ENCODE data around the gene ZNF319. TPM values are rescaled to one million over a fixed set of nuclear protein-coding genes. Genes with fewer than 3 reads are reported as not detected.

The ZNF319 gene
- total and polyA plus RNA-seq, 5 donors from 2014 or later = 2.6 to 13.2 (median 6.0) TPM

- ATAC-seq (ENCODE audit: low read depth in 2 of 2) (no peak), DNase-seq (no peak)
- Histone ChIP-seq H3K4me3 (ENCODE audit: low read depth, low read length) (no peak overlapping the region), H3K27me3 (ENCODE audit: control insufficient read depth, insufficient read depth, low read length) (no peaks in the 10 kb centered on the region), H3K9me3 (ENCODE audit: control insufficient read depth in 2 of 2, low read length in 2 of 2) (no peaks in the 10 kb centered on the region), H3K27ac (ENCODE audit: insufficient read depth, low read length, poor library complexity, severe bottlenecking) (no peak overlapping the region), H3K36me3 (ENCODE audit: control insufficient read depth, insufficient read depth, low read length) (no peaks in the 10 kb centered on the region), H3K4me1 (ENCODE audit: control insufficient read depth, insufficient read depth, low read length, poor library complexity, severe bottlenecking) (no peaks in the 10 kb centered on the region)
- Mint-ChIP-seq H3K27me3 (peaks cover 4% of the 10 kb centered on the region), H3K9me3 (no peaks in the 10 kb centered on the region), H3K4me1 (no peaks in the 10 kb centered on the region), H3K27ac (no peak overlapping the region), H3K36me3 (no peaks in the 10 kb centered on the region), H3K4me3 (no peak overlapping the region)
These were observed 30.2 kb downstream of the ZNF319 start for GRCh38 chr16:57970319-57970718.

GRCh38 chr16:57969451-57970123 lies 30.9 kb downstream of the ZNF319 start:
- H3K27ac Mint-ChIP-seq = no peak overlapping the region
- Histone ChIP-seq H3K27me3 (ENCODE audit: control insufficient read depth, insufficient read depth, low read length) (no peaks in the 10 kb centered on the region), H3K4me3 (ENCODE audit: low read depth, low read length) (no peak overlapping the region), H3K27ac (ENCODE audit: insufficient read depth, low read length, poor library complexity, severe bottlenecking) (no peak overlapping the region), H3K4me1 (ENCODE audit: control insufficient read depth, insufficient read depth, low read length, poor library complexity, severe bottlenecking) (no peaks in the 10 kb centered on the region), H3K9me3 (ENCODE audit: control insufficient read depth in 2 of 2, low read length in 2 of 2) (no peaks in the 10 kb centered on the region), H3K36me3 (ENCODE audit: control insufficient read depth, insufficient read depth, low read length) (no peaks in the 10 kb centered on the region)
- peaks cover 4% of the 10 kb centered on the region for H3K27me3 Mint-ChIP-seq
- ATAC-seq (ENCODE audit: low read depth in 2 of 2) (no peak), DNase-seq (no peak)
- H3K9me3 Mint-ChIP-seq = no peaks in the 10 kb centered on the region
- H3K36me3 Mint-ChIP-seq = no peaks in the 10 kb centered on the region
- no peak overlapping the region for H3K4me3 Mint-ChIP-seq
- H3K4me1 Mint-ChIP-seq = no peaks in the 10 kb centered on the region

GRCh38 chr16:57967916-57968315 lies 32.6 kb downstream of the ZNF319 start:
- Histone ChIP-seq H3K27ac (ENCODE audit: insufficient read depth, low read length, poor library complexity, severe bottlenecking) (no peak overlapping the region), H3K36me3 (ENCODE audit: control insufficient read depth, insufficient read depth, low read length) (no peaks in the 10 kb centered on the region), H3K4me3 (ENCODE audit: low read depth, low read length) (no peak overlapping the region), H3K9me3 (ENCODE audit: control insufficient read depth in 2 of 2, low read length in 2 of 2) (no peaks in the 10 kb centered on the region), H3K4me1 (ENCODE audit: control insufficient read depth, insufficient read depth, low read length, poor library complexity, severe bottlenecking) (no peaks in the 10 kb centered on the region), H3K27me3 (ENCODE audit: control insufficient read depth, insufficient read depth, low read length) (no peaks in the 10 kb centered on the region)
- Mint-ChIP-seq H3K36me3 (no peaks in the 10 kb centered on the region), H3K4me3 (no peak overlapping the region), H3K27ac (no peak overlapping the region), H3K9me3 (no peaks in the 10 kb centered on the region), H3K4me1 (no peaks in the 10 kb centered on the region), H3K27me3 (peaks cover 4% of the 10 kb centered on the region)
- DNase-seq = no peak
- ATAC-seq (ENCODE audit: low read depth in 2 of 2) = no peak

- Histone ChIP-seq H3K4me3 (ENCODE audit: low read depth, low read length) (no peak overlapping the region), H3K36me3 (ENCODE audit: control insufficient read depth, insufficient read depth, low read length) (no peaks in the 10 kb centered on the region), H3K27ac (ENCODE audit: insufficient read depth, low read length, poor library complexity, severe bottlenecking) (no peak overlapping the region), H3K4me1 (ENCODE audit: control insufficient read depth, insufficient read depth, low read length, poor library complexity, severe bottlenecking) (no peaks in the 10 kb centered on the region), H3K9me3 (ENCODE audit: control insufficient read depth in 2 of 2, low read length in 2 of 2) (no peaks in the 10 kb centered on the region), H3K27me3 (ENCODE audit: control insufficient read depth, insufficient read depth, low read length) (no peaks in the 10 kb centered on the region)
- Mint-ChIP-seq H3K9me3 (no peaks in the 10 kb centered on the region), H3K27ac (no peak overlapping the region), H3K36me3 (no peaks in the 10 kb centered on the region), H3K27me3 (peaks cover 4% of the 10 kb centered on the region), H3K4me1 (no peaks in the 10 kb centered on the region), H3K4me3 (no peak overlapping the region)
- ATAC-seq (ENCODE audit: low read depth in 2 of 2) (no peak), DNase-seq (no peak)
These were observed 33.5 kb downstream of the ZNF319 start for GRCh38 chr16:57966986-57967385.

- no peak overlapping the region for H3K27ac Mint-ChIP-seq
- no peaks in the 10 kb centered on the region for H3K9me3 Mint-ChIP-seq
- no peaks in the 10 kb centered on the region for H3K27me3 ChIP-seq (ENCODE audit: control insufficient read depth, insufficient read depth, low read length)
- H3K27me3 Mint-ChIP-seq = peaks cover 4% of the 10 kb centered on the region
- DNase-seq (no peak), ATAC-seq (ENCODE audit: low read depth in 2 of 2) (no peak)
- H3K4me3 Mint-ChIP-seq = no peak overlapping the region
- H3K27ac ChIP-seq (ENCODE audit: insufficient read depth, low read length, poor library complexity, severe bottlenecking) = no peak overlapping the region
- no peaks in the 10 kb centered on the region for H3K36me3 ChIP-seq (ENCODE audit: control insufficient read depth, insufficient read depth, low read length)
- no peaks in the 10 kb centered on the region for H3K4me1 Mint-ChIP-seq
- no peak overlapping the region for H3K4me3 ChIP-seq (ENCODE audit: low read depth, low read length)
- no peaks in the 10 kb centered on the region for H3K4me1 ChIP-seq (ENCODE audit: control insufficient read depth, insufficient read depth, low read length, poor library complexity, severe bottlenecking)
- H3K36me3 Mint-ChIP-seq = no peaks in the 10 kb centered on the region
- H3K9me3 ChIP-seq (ENCODE audit: control insufficient read depth in 2 of 2, low read length in 2 of 2) = no peaks in the 10 kb centered on the region
These were observed 34.2 kb downstream of the ZNF319 start for GRCh38 chr16:57966204-57966771.

- H3K4me1 Mint-ChIP-seq = no peaks in the 10 kb centered on the region
- Histone ChIP-seq H3K27me3 (ENCODE audit: control insufficient read depth, insufficient read depth, low read length) (no peaks in the 10 kb centered on the region), H3K4me3 (ENCODE audit: low read depth, low read length) (no peak overlapping the region), H3K27ac (ENCODE audit: insufficient read depth, low read length, poor library complexity, severe bottlenecking) (no peak overlapping the region), H3K9me3 (ENCODE audit: control insufficient read depth in 2 of 2, low read length in 2 of 2) (no peaks in the 10 kb centered on the region), H3K4me1 (ENCODE audit: control insufficient read depth, insufficient read depth, low read length, poor library complexity, severe bottlenecking) (no peaks in the 10 kb centered on the region), H3K36me3 (ENCODE audit: control insufficient read depth, insufficient read depth, low read length) (no peaks in the 10 kb centered on the region)
- H3K36me3 Mint-ChIP-seq = no peaks in the 10 kb centered on the region
- no peak overlapping the region for H3K4me3 Mint-ChIP-seq
- no peaks in the 10 kb centered on the region for H3K9me3 Mint-ChIP-seq
- H3K27me3 Mint-ChIP-seq = peaks cover 6% of the 10 kb centered on the region
- ATAC-seq (ENCODE audit: low read depth in 2 of 2) (no peak), DNase-seq (no peak)
- no peak overlapping the region for H3K27ac Mint-ChIP-seq
These were observed 36.2 kb downstream of the ZNF319 start for GRCh38 chr16:57964157-57964700.

- Histone ChIP-seq H3K4me3 (ENCODE audit: low read depth, low read length) (no peak overlapping the region), H3K27me3 (ENCODE audit: control insufficient read depth, insufficient read depth, low read length) (no peaks in the 10 kb centered on the region), H3K27ac (ENCODE audit: insufficient read depth, low read length, poor library complexity, severe bottlenecking) (no peak overlapping the region), H3K4me1 (ENCODE audit: control insufficient read depth, insufficient read depth, low read length, poor library complexity, severe bottlenecking) (no peaks in the 10 kb centered on the region), H3K36me3 (ENCODE audit: control insufficient read depth, insufficient read depth, low read length) (no peaks in the 10 kb centered on the region), H3K9me3 (ENCODE audit: control insufficient read depth in 2 of 2, low read length in 2 of 2) (no peaks in the 10 kb centered on the region)
- DNase-seq = no peak
- peak overlapping the region in 1 of 3 donors; percentile 36 for H3K27ac Mint-ChIP-seq
- H3K4me1 Mint-ChIP-seq = no peaks in the 10 kb centered on the region
- H3K4me3 Mint-ChIP-seq = no peak overlapping the region
- no peaks in the 10 kb centered on the region for H3K36me3 Mint-ChIP-seq
- no peaks in the 10 kb centered on the region for H3K9me3 Mint-ChIP-seq
- no peak for ATAC-seq (ENCODE audit: low read depth in 2 of 2)
- peaks cover 10% of the 10 kb centered on the region for H3K27me3 Mint-ChIP-seq
These were observed 37.7 kb downstream of the ZNF319 start for GRCh38 chr16:57962756-57963155.

- no peak overlapping the region for H3K4me3 Mint-ChIP-seq
- ATAC-seq (ENCODE audit: low read depth in 2 of 2) = no peak
- no peak overlapping the region for H3K27ac Mint-ChIP-seq
These were observed 38.4 kb downstream of the ZNF319 start for GRCh38 chr16:57962046-57962445.

More at GRCh38 chr16:57962046-57962445, 38.4 kb downstream of the ZNF319 start:
- Mint-ChIP-seq H3K36me3 (no peaks in the 10 kb centered on the region), H3K9me3 (no peaks in the 10 kb centered on the region), H3K4me1 (no peaks in the 10 kb centered on the region), H3K27me3 (peaks cover 10% of the 10 kb centered on the region)
- H3K4me3 ChIP-seq (ENCODE audit: low read depth, low read length) = no peak overlapping the region
- H3K4me1 ChIP-seq (ENCODE audit: control insufficient read depth, insufficient read depth, low read length, poor library complexity, severe bottlenecking) = no peaks in the 10 kb centered on the region
- DNase-seq = no peak
- no peaks in the 10 kb centered on the region for H3K36me3 ChIP-seq (ENCODE audit: control insufficient read depth, insufficient read depth, low read length)
- no peaks in the 10 kb centered on the region for H3K9me3 ChIP-seq (ENCODE audit: control insufficient read depth in 2 of 2, low read length in 2 of 2)
- H3K27me3 ChIP-seq (ENCODE audit: control insufficient read depth, insufficient read depth, low read length) = no peaks in the 10 kb centered on the region
- H3K27ac ChIP-seq (ENCODE audit: insufficient read depth, low read length, poor library complexity, severe bottlenecking) = no peak overlapping the region

All from CD4-positive, CD25-positive, alpha-beta regulatory T cell (primary cell).